Omental fat pad (tissue), 4 donors: ENCODE measurements around the gene ZDHHC12. TPM values are rescaled to one million over a fixed set of nuclear protein-coding genes. Genes with fewer than 3 reads are reported as not detected.
A peak's percentile ranks its signal among the peaks of the same experiment; 100 is the strongest.

Experiments
- ATAC-seq: fragments of 150-250 bp; one replicate; pipeline ENCODE4 v1.9.1; 2016; ENCODE audit warnings: mild to moderate bottlenecking, moderate library complexity; ENCODE audit not compliant: low FRiP score
- DNase-seq: peaks from one replicate; pipeline ENCODE4 v3.0.0-alpha.2; 2019; ENCODE audit warnings: low spot score
- total RNA-seq, 4 donors: library from RNA; depleted of rRNA; stranded (reverse); fragments of >200 nt; gene quantifications; one replicate each; pipeline ENCODE4 v1.1.0, GENCODE V29; 2016
- TF ChIP-seq, protein P1 (sequence below), 3 donors: fragments of 450-650 bp; IDR thresholded peaks; one replicate each; pipeline ENCODE4 v1.5.1; 2016 to 2017; ENCODE audit warnings: antibody characterized with exemption in 3 of 3, mild to moderate bottlenecking in 3 of 3, moderate library complexity in 2 of 3

ZDHHC12 gene
- total RNA-seq, 4 donors from 2014 or later = 23.6 to 40.6 (median 30.8) TPM

GRCh38 chr9:128690684-128691034 is 33.3 kb downstream of the ZDHHC12 start:
- DNase-seq = no peak
- TF ChIP-seq, protein P1, sequence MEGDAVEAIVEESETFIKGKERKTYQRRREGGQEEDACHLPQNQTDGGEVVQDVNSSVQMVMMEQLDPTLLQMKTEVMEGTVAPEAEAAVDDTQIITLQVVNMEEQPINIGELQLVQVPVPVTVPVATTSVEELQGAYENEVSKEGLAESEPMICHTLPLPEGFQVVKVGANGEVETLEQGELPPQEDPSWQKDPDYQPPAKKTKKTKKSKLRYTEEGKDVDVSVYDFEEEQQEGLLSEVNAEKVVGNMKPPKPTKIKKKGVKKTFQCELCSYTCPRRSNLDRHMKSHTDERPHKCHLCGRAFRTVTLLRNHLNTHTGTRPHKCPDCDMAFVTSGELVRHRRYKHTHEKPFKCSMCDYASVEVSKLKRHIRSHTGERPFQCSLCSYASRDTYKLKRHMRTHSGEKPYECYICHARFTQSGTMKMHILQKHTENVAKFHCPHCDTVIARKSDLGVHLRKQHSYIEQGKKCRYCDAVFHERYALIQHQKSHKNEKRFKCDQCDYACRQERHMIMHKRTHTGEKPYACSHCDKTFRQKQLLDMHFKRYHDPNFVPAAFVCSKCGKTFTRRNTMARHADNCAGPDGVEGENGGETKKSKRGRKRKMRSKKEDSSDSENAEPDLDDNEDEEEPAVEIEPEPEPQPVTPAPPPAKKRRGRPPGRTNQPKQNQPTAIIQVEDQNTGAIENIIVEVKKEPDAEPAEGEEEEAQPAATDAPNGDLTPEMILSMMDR (IDR thresholded peaks at IDR 0.05) = no peak
- no peak for ATAC-seq

DNA sequence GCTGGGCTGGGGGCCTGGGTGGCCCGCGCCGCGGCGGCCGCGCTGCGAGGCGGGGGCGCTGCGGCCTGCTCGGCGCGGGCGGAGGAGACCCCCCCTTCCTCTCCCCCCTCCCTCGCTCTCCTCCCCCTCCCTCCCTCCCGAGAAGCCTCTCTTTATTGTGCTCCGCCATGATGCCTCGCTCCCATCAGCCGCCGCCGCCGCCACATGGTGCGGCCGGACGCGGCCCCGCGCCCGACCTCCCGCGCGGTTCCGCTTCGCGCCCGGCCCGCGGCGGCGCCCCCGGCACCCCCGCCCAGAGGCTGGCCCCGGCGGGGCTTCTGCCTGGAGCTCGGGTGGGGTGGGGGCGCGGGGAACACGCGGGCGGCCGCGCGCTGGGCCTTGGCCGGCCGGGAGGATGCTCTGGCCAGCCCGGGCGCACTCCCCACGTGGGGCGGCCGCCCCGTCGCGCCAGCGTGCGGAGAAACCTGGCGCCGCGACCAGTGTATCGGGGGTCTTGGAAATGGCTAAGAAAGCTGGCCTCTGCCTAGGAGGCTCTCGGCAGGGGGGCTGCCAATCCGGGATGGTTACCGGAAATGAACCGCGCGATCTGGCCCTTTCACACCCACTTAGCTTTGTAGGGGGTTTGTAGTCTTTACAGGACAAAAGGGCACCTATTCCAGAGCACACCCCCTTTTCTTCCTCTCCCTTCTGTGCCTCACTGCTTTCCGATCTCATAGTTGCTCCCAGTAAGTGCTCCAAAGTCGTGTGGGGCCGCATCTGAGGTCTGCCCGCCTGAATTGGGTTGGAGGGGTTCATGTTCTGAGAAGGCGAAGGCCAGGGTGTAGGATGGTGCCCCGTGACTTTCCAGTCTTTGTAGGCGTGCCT is 33.9 kb downstream of the ZDHHC12 start:
- TF ChIP-seq, protein P1 (IDR thresholded peaks at IDR 0.05) = no peak
- DNase-seq (no peak), ATAC-seq (peak; percentile 5)

- TF ChIP-seq, protein P1 (IDR thresholded peaks at IDR 0.05) = no peak
- ATAC-seq = peak; percentile 36
- DNase-seq = no peak
Measured at GRCh38 chr9:128689293-128689774, 34.6 kb downstream of the ZDHHC12 start.

DNA sequence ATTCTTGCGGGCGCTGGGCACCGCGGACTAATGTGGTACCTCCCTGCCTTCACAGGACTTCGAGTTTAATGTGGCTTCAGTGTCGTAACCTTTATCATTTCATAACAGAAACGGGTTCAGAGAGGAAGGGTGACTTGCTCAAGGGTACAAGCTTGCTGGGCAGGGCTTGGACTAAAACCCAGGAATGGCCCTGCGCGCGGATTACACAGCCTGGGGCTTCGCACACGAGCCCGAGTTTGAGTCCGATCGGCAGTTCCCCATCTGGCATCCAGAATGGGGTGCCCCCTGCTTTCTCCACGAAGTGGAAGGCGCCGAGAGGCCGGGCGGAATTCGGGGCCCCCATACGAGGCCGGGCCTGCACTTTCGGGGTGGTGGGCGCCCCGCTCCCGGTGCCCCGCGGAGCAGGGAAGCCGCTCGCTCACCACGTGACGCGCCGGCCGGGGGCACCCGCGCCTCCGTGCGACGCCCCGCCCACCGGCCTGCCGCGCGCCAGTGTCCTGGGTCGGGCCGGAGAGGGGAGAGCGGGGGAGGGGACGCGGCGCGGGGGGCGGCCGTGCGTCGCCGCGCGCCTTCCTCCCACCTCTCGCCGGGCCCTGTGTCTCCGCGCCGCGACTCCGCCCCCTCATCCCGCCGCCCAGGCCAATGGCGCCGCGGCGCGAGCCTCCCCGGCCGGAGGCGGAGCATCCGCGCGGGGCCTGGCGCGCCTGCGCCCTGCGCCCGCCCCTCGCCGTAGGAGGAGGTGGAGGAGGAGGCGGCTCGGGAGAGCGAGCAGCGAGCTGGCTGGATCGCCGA is 35.2 kb downstream of the ZDHHC12 start, which contains the start of gene SET:
Gene SET (plus strand): TSS at position 722 of the 792 bp plus-strand sequence. CDS start 361 bp downstream, outside the sequence.
- TF ChIP-seq, protein P1 (IDR thresholded peaks at IDR 0.05) = no peak
- DNase-seq (peak; percentile 53), ATAC-seq (peak; percentile 88)

GRCh38 chr9:128687453-128687852 is 36.5 kb downstream of the ZDHHC12 start:
- DNase-seq (no peak), ATAC-seq (no peak)
- TF ChIP-seq, protein P1 (IDR thresholded peaks at IDR 0.05) = no peak

GRCh38 chr9:128685636-128686489 is 38.1 kb downstream of the ZDHHC12 start:
- TF ChIP-seq, protein P1 (IDR thresholded peaks at IDR 0.05) = no peak
- DNase-seq = no peak
- ATAC-seq = no peak
